Activated T-helper 1 cell treated with anti-CD3 and anti-CD28 coated beads, Interleukin-12 subunit alpha, Interleukin-12 subunit beta, Interleukin-2, Interleukin-4 antibody, amounts not matched to agents 30 ng/mL and 10 ng/mL and 1 ng/mL, durations not matched to agents 14 hours and 24 hours and 36 hours (primary cell): ENCODE data around the gene LRMDA. TPM values are rescaled to one million over a fixed set of nuclear protein-coding genes. Genes with fewer than 3 reads are reported as not detected.

ENCODE experiments used
- DNase-seq: peaks from one replicate; pipeline ENCODE4 v3.0.0; 2021; ENCODE audit warnings: low spot score
- H3K27ac Mint-ChIP-seq: one replicate; pipeline ENCODE4 v1.8.0; 2021; ENCODE audit warnings: mild to moderate bottlenecking, mixed read lengths
- H3K27me3 Mint-ChIP-seq: one replicate; pipeline ENCODE4 v1.8.0; 2022; ENCODE audit warnings: mild to moderate bottlenecking, moderate library complexity, mixed read lengths; ENCODE audit not compliant: insufficient read depth
- H3K36me3 Mint-ChIP-seq: one replicate; pipeline ENCODE4 v1.8.0; 2021; ENCODE audit warnings: low read depth, mixed read lengths
- H3K4me1 Mint-ChIP-seq: one replicate; pipeline ENCODE4 v1.8.0; 2021; ENCODE audit warnings: low read depth, mixed read lengths
- H3K4me3 Mint-ChIP-seq: one replicate; pipeline ENCODE4 v1.8.0; 2021; ENCODE audit warnings: mild to moderate bottlenecking, moderate library complexity, mixed read lengths
- H3K9me3 Mint-ChIP-seq: one replicate; pipeline ENCODE4 v1.8.0; 2021; ENCODE audit warnings: mixed read lengths
- intact Hi-C: fragments of 100-400 bp; cut with micrococcal nuclease; formaldehyde crosslinking; loops from one replicate; pipeline ENCODE4 v1.15.1; 2024
- total RNA-seq: library from RNA; stranded (reverse); gene quantifications from 2 replicates; pipeline ENCODE4 v1.2.3, GENCODE V29; 2022

LRMDA gene
- total RNA-seq, 1 donor from 2014 or later = not detected

- H3K4me1 Mint-ChIP-seq = no peaks in the 10 kb centered on the region
- intact Hi-C loops = no loop called here
- H3K36me3 Mint-ChIP-seq = no peaks in the 10 kb centered on the region
- no peaks in the 10 kb centered on the region for H3K27me3 Mint-ChIP-seq
- DNase-seq = no peak
- no peak overlapping the region for H3K4me3 Mint-ChIP-seq
- H3K27ac Mint-ChIP-seq = no peak overlapping the region
- no peaks in the 10 kb centered on the region for H3K9me3 Mint-ChIP-seq
Observed at GRCh38 chr10:76197293-76197692, 765.9 kb downstream of the LRMDA start.

- DNase-seq = no peak
- Mint-ChIP-seq H3K36me3 (no peaks in the 10 kb centered on the region), H3K4me1 (no peaks in the 10 kb centered on the region), H3K27ac (no peak overlapping the region), H3K9me3 (no peaks in the 10 kb centered on the region), H3K4me3 (no peak overlapping the region), H3K27me3 (no peaks in the 10 kb centered on the region)
- intact Hi-C loops = no loop called here
Observed at GRCh38 chr10:76198287-76199035, 767.0 kb downstream of the LRMDA start.

- no peak for DNase-seq
- Mint-ChIP-seq H3K9me3 (no peaks in the 10 kb centered on the region), H3K27ac (no peak overlapping the region), H3K4me3 (no peak overlapping the region), H3K4me1 (no peaks in the 10 kb centered on the region), H3K27me3 (no peaks in the 10 kb centered on the region), H3K36me3 (no peaks in the 10 kb centered on the region)
- intact Hi-C loops = no loop called here
Observed at GRCh38 chr10:76201962-76202361, 770.5 kb downstream of the LRMDA start.

DNA sequence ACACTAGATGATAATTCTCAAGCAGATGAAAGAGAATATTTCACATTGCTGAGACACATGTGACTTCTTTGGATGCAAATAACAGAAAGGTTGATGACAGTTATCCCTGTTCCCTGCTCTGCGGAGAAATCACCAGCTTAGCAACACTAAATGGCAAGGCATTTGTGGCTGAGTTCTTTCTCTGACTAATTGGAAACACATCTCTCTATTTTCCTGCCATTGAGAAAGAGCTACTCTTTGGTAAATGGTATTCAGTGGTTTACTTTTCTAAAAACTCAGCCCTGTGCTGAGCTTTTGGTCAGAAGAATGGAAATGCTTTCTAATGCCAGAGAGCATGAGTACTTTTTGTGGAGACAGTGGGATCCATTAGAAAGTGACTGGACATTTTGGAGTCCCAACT lies 771.4 kb downstream of the LRMDA start:
- intact Hi-C loops = no loop called here
- H3K27me3 Mint-ChIP-seq = no peaks in the 10 kb centered on the region
- no peaks in the 10 kb centered on the region for H3K36me3 Mint-ChIP-seq

GRCh38 chr10:76205361-76205760 lies 773.9 kb downstream of the LRMDA start:
- H3K27me3 Mint-ChIP-seq = no peaks in the 10 kb centered on the region
- H3K27ac Mint-ChIP-seq = no peak overlapping the region
- intact Hi-C loops = no loop called here
- no peaks in the 10 kb centered on the region for H3K4me1 Mint-ChIP-seq
- H3K4me3 Mint-ChIP-seq = no peak overlapping the region
- no peak for DNase-seq
- peaks cover 5% of the 10 kb centered on the region for H3K9me3 Mint-ChIP-seq
- H3K36me3 Mint-ChIP-seq = no peaks in the 10 kb centered on the region

More for the DNA sequence above, 771.4 kb downstream of the LRMDA start:
- Mint-ChIP-seq H3K27ac (no peak overlapping the region), H3K4me3 (no peak overlapping the region), H3K9me3 (no peaks in the 10 kb centered on the region), H3K4me1 (no peaks in the 10 kb centered on the region)
- no peak for DNase-seq

DNA sequence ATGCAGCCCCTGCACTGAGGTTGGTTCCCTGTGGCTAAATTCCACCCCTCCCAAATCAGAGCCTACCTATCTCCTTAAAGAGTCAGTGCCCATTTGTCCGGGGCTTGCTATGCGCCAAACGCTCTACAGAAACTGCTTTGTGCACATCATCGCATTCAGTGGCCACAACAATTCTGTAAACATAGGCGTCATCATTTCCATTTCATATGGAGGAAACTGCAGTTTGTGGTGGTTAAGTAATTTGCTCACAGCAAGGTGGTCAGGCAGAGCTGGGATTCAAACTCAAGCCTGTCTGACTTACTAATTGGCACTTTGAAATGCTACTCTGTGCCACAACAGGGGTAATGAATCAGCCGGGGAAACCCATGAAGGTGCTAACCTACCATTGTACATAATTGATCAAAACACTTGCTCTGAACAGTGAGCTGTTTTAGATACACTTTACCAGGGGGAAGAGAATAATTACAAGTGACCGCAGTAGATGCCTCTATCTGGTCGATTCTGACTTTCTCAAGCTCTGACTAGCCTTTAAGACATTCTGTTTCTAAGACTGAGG lies 775.5 kb downstream of the LRMDA start:
- no peaks in the 10 kb centered on the region for H3K4me1 Mint-ChIP-seq
- DNase-seq = no peak
- H3K4me3 Mint-ChIP-seq = no peak overlapping the region
- H3K9me3 Mint-ChIP-seq = peaks cover 5% of the 10 kb centered on the region
- no peaks in the 10 kb centered on the region for H3K36me3 Mint-ChIP-seq
- H3K27me3 Mint-ChIP-seq = no peaks in the 10 kb centered on the region
- no peak overlapping the region for H3K27ac Mint-ChIP-seq
- intact Hi-C loops = no loop called here

DNA sequence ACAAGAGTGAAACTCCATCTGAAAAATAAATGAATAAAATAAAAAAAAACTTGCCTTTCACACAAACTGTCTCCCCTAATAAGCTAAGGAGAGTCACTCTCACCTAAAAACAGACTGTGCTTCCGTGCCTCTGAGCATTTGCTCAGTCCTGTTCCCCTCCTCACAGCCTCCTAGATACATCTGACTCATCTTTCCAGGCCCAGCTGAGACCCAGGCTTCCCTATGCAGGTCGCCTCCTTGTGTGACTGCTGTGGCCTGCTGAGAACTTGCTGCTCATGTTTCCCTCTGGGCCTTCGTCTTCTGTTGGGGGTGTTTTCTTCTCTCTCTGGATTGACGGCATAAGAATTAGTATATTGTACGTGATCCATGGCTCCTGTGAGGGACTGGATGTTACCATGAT lies 777.7 kb downstream of the LRMDA start:
- Mint-ChIP-seq H3K36me3 (no peaks in the 10 kb centered on the region), H3K27ac (no peak overlapping the region), H3K4me1 (no peaks in the 10 kb centered on the region), H3K27me3 (no peaks in the 10 kb centered on the region), H3K9me3 (peaks cover 5% of the 10 kb centered on the region), H3K4me3 (no peak overlapping the region)
- intact Hi-C loops = no loop called here
- DNase-seq = no peak

GRCh38 chr10:76210211-76210610 lies 778.8 kb downstream of the LRMDA start:
- H3K36me3 Mint-ChIP-seq = no peaks in the 10 kb centered on the region
- intact Hi-C loops = no loop called here
- no peak overlapping the region for H3K27ac Mint-ChIP-seq
- peaks cover 5% of the 10 kb centered on the region for H3K9me3 Mint-ChIP-seq
- no peak for DNase-seq
- H3K4me1 Mint-ChIP-seq = no peaks in the 10 kb centered on the region
- H3K4me3 Mint-ChIP-seq = no peak overlapping the region
- no peaks in the 10 kb centered on the region for H3K27me3 Mint-ChIP-seq

DNA sequence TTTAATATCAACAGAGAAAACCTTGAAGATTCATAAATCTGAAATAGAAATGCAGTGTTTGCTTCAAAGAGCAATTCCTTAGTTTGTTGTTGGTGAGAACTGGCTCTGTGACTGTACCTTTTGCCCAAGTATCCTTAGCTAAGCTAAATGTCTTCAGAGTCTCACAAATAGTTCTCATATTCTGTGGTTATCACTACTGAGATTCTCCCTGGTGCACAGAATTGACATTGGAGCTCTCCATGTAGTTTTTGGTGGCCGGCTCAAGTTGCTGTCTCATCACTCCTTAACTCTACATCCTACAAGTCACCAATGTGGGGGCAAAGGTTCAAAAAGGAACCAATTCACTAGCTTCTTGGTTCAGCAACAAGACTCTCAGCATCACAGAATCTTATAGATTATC lies 780.3 kb downstream of the LRMDA start:
- intact Hi-C loops = no loop called here
- Mint-ChIP-seq H3K36me3 (no peaks in the 10 kb centered on the region), H3K4me3 (no peak overlapping the region), H3K27me3 (no peaks in the 10 kb centered on the region), H3K27ac (no peak overlapping the region), H3K4me1 (no peaks in the 10 kb centered on the region), H3K9me3 (peaks cover 5% of the 10 kb centered on the region)
- no peak for DNase-seq

DNA sequence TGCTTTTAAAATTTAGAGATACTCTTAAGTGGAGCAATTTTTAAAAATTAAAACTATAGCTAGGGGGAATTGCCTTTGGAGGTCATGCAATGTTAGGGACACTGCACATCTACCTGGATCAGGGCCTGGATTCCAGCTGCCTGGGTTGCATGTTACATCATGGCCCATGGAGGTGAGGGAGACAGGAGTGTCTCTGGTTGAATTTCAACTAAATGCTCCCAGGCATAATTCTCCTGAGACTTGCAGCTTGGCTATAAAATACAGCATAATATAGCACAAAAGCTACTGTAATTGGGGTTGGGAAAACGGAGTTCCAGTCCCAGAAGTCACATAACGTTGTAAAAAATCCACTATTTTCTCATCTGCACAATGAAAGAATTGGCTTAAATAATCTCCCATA lies 782.5 kb downstream of the LRMDA start:
- no peak for DNase-seq
- Mint-ChIP-seq H3K9me3 (peaks cover 10% of the 10 kb centered on the region), H3K36me3 (no peaks in the 10 kb centered on the region), H3K27ac (no peak overlapping the region), H3K4me3 (no peak overlapping the region), H3K27me3 (no peaks in the 10 kb centered on the region), H3K4me1 (no peaks in the 10 kb centered on the region)
- intact Hi-C loops = no loop called here

GRCh38 chr10:76218035-76218434 lies 786.6 kb downstream of the LRMDA start:
- H3K27ac Mint-ChIP-seq = no peak overlapping the region
- intact Hi-C loops = no loop called here
- no peak for DNase-seq
- no peaks in the 10 kb centered on the region for H3K27me3 Mint-ChIP-seq
- H3K9me3 Mint-ChIP-seq = peaks cover 5% of the 10 kb centered on the region
- no peak overlapping the region for H3K4me3 Mint-ChIP-seq
- no peaks in the 10 kb centered on the region for H3K36me3 Mint-ChIP-seq
- H3K4me1 Mint-ChIP-seq = no peaks in the 10 kb centered on the region

DNA sequence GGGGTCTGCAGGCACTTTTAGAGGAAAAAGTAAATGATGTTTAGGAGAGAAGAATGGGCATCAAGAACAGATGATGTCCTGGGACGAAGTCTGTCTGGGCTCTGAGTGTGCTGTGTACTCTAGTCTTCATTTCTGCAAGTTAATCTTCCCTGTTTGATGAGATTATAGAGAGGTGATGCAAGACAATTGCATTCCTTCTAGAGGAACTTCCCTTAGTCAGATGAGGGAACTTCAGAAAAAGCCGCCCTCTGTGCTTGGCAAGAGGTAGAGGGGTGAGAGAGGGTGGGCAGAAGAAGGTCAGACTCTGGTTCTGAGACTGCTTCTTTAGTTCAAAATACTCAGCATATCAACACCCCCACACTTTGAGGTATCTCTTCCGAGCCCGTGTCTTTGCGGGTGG lies 797.9 kb downstream of the LRMDA start:
- H3K36me3 Mint-ChIP-seq = no peaks in the 10 kb centered on the region
- H3K9me3 Mint-ChIP-seq = peaks cover 6% of the 10 kb centered on the region
- no peak overlapping the region for H3K4me3 Mint-ChIP-seq

GRCh38 chr10:76230921-76231285 lies 799.5 kb downstream of the LRMDA start:
- Mint-ChIP-seq H3K9me3 (peaks cover 5% of the 10 kb centered on the region), H3K4me1 (no peaks in the 10 kb centered on the region), H3K27ac (no peak overlapping the region), H3K36me3 (no peaks in the 10 kb centered on the region), H3K27me3 (peaks cover 2% of the 10 kb centered on the region), H3K4me3 (no peak overlapping the region)
- intact Hi-C loops = no loop called here
- DNase-seq = no peak

More for the DNA sequence above, 797.9 kb downstream of the LRMDA start:
- Mint-ChIP-seq H3K4me1 (no peaks in the 10 kb centered on the region), H3K27ac (no peak overlapping the region), H3K27me3 (peaks cover 2% of the 10 kb centered on the region)
- DNase-seq = no peak
- intact Hi-C loops = no loop called here
